SJSA1 (cell line): Measurements from ENCODE around the gene EEA1. TPM values are rescaled to one million over a fixed set of nuclear protein-coding genes. Genes with fewer than 3 reads are reported as not detected.

Experiments
- DNase-seq, 2 experiments: peaks; one replicate each; pipeline ENCODE4 v3.0.0-alpha.2; 2015 to 2020; ENCODE audit warnings: low spot score in 2 of 2, low read depth in 1 of 2
- H3K27ac ChIP-seq: fragments of 250-450 bp; sonication (Bioruptor Pico); 2 replicates; pipeline ENCODE4 v1.5.1; 2020; ENCODE audit warnings: mild to moderate bottlenecking, moderate library complexity
- H3K27me3 ChIP-seq: fragments of 250-450 bp; sonication (Bioruptor Pico); replicated peaks from 2 replicates; pipeline ENCODE4 v1.5.1; 2020; ENCODE audit warnings: mild to moderate bottlenecking, moderate library complexity
- H3K36me3 ChIP-seq: fragments of 250-450 bp; sonication (Bioruptor Pico); 2 replicates; pipeline ENCODE4 v1.5.1; 2020; ENCODE audit warnings: mild to moderate bottlenecking
- H3K4me1 ChIP-seq: fragments of 250-450 bp; sonication (Bioruptor Pico); replicated peaks from 2 replicates; pipeline ENCODE4 v1.6.1; 2021; ENCODE audit warnings: mild to moderate bottlenecking
- H3K4me3 ChIP-seq: fragments of 250-450 bp; sonication (Bioruptor Pico); 2 replicates; pipeline ENCODE4 v1.5.1; 2020; ENCODE audit warnings: mild to moderate bottlenecking
- H3K9me3 ChIP-seq: fragments of 250-450 bp; sonication (Bioruptor Pico); replicated peaks from 2 replicates; pipeline ENCODE4 v1.5.1; 2020; ENCODE audit warnings: mild to moderate bottlenecking
- total RNA-seq: library from RNA; depleted of rRNA; stranded (reverse); fragments of >200 nt; shearing (Covaris generic); gene quantifications from 2 replicates; pipeline ENCODE4 v1.2.3, GENCODE V29; 2014

The EEA1 gene
- total RNA-seq, 1 experiment from 2014 or later: 19.0 TPM

GRCh38 chr12:92950011-92950410 is 20.9 kb upstream of the EEA1 start:
- no peaks in the 10 kb centered on the region for H3K4me1 ChIP-seq
- no peaks in the 10 kb centered on the region for H3K27me3 ChIP-seq
- H3K27ac ChIP-seq: no peak overlapping the region
- no peak for DNase-seq
- H3K36me3 ChIP-seq: no peaks in the 10 kb centered on the region
- H3K4me3 ChIP-seq: no peak overlapping the region
- H3K9me3 ChIP-seq: no peaks in the 10 kb centered on the region; the same call in 1 of the 2 replicates

DNA sequence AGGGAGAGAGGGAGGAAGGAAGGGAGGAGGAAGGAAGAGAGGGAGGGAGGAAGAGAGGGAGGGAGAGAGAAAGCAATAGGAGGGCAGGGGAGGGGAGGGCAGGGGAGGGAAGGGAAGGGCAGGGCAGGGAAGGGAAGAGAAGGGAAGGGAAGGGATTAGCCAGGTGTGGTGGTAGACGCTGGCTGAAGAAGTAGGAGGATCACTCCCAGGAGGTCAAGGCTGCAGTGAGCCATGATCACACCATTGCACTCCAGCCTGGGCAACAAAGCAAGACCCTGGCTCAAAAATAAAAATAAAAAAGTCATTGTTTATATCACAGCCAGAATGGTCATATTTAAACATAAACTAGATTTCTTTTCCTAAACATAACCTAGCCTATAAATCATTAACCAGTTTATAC is 20.4 kb upstream of the EEA1 start:
- H3K9me3 ChIP-seq: no peaks in the 10 kb centered on the region; the same call in 1 of the 2 replicates
- no peaks in the 10 kb centered on the region for H3K27me3 ChIP-seq
- no peaks in the 10 kb centered on the region for H3K4me1 ChIP-seq
- no peak overlapping the region for H3K4me3 ChIP-seq
- no peak overlapping the region for H3K27ac ChIP-seq
- no peak for DNase-seq
- H3K36me3 ChIP-seq: no peaks in the 10 kb centered on the region

GRCh38 chr12:92947589-92948215 is 18.6 kb upstream of the EEA1 start:
- Histone ChIP-seq H3K36me3 (no peaks in the 10 kb centered on the region), H3K27me3 (no peaks in the 10 kb centered on the region), H3K4me3 (no peak overlapping the region), H3K4me1 (peaks cover 12% of the 10 kb centered on the region), H3K9me3 (no peaks in the 10 kb centered on the region), H3K27ac (no peak overlapping the region)
- no peak for DNase-seq

GRCh38 chr12:92945659-92946220 is 16.6 kb upstream of the EEA1 start:
- H3K4me1 ChIP-seq: peaks cover 19% of the 10 kb centered on the region
- DNase-seq: no peak

DNA sequence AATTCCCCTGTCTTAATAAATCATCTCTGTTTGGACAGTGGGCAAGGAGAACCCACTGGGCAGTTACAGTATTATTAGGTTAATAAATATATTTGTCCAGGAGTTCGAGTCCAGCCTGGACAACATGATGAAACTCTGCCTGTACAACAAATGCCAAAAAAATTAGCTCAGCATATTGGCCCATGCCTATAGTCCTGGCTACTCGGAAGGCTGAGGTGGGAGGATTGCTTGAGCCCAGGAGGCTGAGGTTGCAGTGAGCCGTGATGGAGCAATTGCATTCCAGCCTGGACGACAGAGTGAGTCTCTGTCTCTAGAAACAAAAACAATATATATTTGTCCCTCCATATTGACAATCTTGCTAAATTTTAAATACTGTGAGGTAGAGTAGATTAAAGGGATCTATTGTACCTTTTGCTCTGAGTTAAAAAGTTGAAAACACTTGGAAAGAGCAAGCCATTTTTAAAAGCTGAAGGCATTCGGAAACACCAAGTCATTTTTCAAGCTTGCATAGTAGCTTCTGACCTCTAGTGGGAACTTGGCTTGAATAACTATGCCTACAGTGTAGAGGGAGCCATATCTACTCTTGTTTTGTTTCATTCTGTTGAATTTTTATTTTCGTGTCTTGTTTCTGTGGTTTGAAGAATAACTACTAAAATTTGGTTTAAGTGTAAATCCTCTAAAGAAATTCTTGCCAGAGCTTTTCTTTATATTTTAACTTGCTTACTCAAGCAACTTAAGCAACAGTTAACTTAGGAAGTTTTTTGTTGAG is 14.6 kb upstream of the EEA1 start:
- H3K36me3 ChIP-seq: no peaks in the 10 kb centered on the region
- H3K4me1 ChIP-seq: peaks cover 19% of the 10 kb centered on the region
- H3K4me3 ChIP-seq: no peak overlapping the region
- H3K27ac ChIP-seq: no peak overlapping the region
- DNase-seq: no peak
- H3K27me3 ChIP-seq: no peaks in the 10 kb centered on the region
- no peaks in the 10 kb centered on the region for H3K9me3 ChIP-seq

More at GRCh38 chr12:92945659-92946220, 16.6 kb upstream of the EEA1 start:
- Histone ChIP-seq H3K9me3 (no peaks in the 10 kb centered on the region), H3K27ac (no peak overlapping the region), H3K36me3 (no peaks in the 10 kb centered on the region), H3K4me3 (no peak overlapping the region), H3K27me3 (no peaks in the 10 kb centered on the region)

DNA sequence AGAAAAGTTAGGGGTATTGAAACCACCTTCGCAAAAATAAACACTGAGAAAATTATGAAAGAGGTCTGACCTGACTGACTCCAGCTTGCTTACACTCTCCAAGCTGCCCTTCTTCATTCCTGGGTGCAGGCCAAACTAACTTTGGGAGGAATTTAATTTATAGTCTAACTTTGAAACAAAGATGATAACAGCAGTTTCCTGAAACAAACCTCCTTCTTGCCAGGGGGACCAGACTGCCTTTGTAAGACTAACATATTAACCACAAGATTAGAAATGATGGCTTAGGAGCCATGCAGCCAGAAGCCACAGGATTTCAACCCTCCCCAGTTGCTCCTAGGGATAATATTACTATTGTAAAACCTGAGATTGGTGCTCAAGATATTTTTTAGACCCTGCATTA is 13.8 kb upstream of the EEA1 start:
- H3K4me1 ChIP-seq: peaks cover 19% of the 10 kb centered on the region
- no peaks in the 10 kb centered on the region for H3K27me3 ChIP-seq
- peak; percentile 45 to 47 for DNase-seq
- no peaks in the 10 kb centered on the region for H3K9me3 ChIP-seq
- H3K36me3 ChIP-seq: no peaks in the 10 kb centered on the region
- no peak overlapping the region for H3K4me3 ChIP-seq
- H3K27ac ChIP-seq: no peak overlapping the region

- Histone ChIP-seq H3K9me3 (no peaks in the 10 kb centered on the region), H3K4me1 (peaks cover 19% of the 10 kb centered on the region), H3K27me3 (no peaks in the 10 kb centered on the region)
Observed at GRCh38 chr12:92939116-92939515, 10.0 kb upstream of the EEA1 start.

DNA sequence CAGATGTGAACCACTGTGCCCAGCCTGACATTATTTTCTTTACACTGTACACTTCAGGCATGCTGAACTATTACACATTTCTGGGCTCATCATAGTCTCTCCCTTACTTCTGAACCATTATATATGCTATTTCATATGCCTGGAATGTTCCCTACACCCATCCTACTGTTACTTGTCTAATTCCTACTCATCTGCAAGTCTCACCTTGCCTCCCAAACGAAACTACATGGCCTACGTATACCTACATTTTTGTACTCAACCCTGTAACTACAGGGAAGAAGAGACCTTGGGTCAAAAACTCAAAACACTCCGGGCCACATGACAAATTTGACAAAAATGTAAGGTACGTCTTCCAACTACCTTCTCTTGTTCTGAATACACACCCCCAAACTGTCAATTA is 9.5 kb upstream of the EEA1 start:
- Histone ChIP-seq H3K36me3 (no peaks in the 10 kb centered on the region), H3K27ac (no peak overlapping the region), H3K4me3 (no peak overlapping the region), H3K27me3 (no peaks in the 10 kb centered on the region), H3K9me3 (no peaks in the 10 kb centered on the region), H3K4me1 (peaks cover 17% of the 10 kb centered on the region)
- no peak for DNase-seq

More at GRCh38 chr12:92939116-92939515, 10.0 kb upstream of the EEA1 start:
- Histone ChIP-seq H3K36me3 (no peaks in the 10 kb centered on the region), H3K27ac (no peak overlapping the region), H3K4me3 (no peak overlapping the region)
- DNase-seq: no peak

DNA sequence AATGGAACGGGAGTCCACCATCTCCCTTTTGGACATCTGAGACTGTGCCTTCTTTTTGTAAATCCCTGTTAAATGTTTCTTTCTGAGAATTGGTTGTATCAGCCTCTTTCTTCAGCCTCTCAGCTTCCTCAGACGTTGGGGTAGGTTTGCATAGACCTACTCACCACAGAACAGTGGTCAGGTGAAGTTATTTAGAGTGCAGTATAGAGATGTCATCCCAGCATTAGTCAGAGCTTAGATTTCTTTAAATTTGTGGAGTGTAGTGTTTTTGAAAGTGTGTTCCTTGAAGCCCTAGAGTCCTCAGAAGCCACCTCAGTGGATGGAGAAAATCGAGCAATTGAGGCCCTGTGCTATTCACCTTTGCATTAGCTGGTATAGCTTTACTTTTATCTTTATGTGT is 8.9 kb upstream of the EEA1 start:
- H3K9me3 ChIP-seq: no peaks in the 10 kb centered on the region
- DNase-seq: no peak
- peaks cover 10% of the 10 kb centered on the region for H3K4me1 ChIP-seq
- H3K4me3 ChIP-seq: no peak overlapping the region
- no peaks in the 10 kb centered on the region for H3K36me3 ChIP-seq
- no peaks in the 10 kb centered on the region for H3K27me3 ChIP-seq
- H3K27ac ChIP-seq: no peak overlapping the region

GRCh38 chr12:92933606-92934005 is 4.5 kb upstream of the EEA1 start:
- peaks cover 12% of the 10 kb centered on the region for H3K4me1 ChIP-seq
- no peaks in the 10 kb centered on the region for H3K9me3 ChIP-seq
- no peaks in the 10 kb centered on the region for H3K36me3 ChIP-seq
- no peak overlapping the region for H3K4me3 ChIP-seq
- DNase-seq: no peak
- H3K27ac ChIP-seq: no peak overlapping the region
- no peaks in the 10 kb centered on the region for H3K27me3 ChIP-seq

DNA sequence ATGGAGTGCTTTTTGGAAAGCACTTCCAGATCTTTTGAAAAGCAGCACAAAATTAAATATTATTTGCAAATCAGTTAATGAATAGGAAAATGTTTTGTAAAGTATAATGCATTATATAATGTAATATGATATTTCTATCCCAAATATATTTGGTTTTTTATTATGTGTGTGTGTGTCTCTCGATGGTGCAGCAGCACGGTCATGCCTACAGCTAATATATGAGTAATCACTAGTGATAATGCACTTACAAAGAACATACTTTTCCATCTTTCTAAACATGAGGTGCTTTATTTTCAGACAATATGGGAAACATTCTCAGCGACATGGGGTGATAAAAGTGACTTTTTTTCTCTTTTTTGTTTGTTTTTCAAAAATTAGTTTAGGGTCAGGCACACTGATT is 1.3 kb upstream of the EEA1 start:
- H3K27ac ChIP-seq: no peak overlapping the region
- no peak for DNase-seq
- H3K9me3 ChIP-seq: no peaks in the 10 kb centered on the region
- H3K36me3 ChIP-seq: no peaks in the 10 kb centered on the region
- H3K4me1 ChIP-seq: peaks cover 25% of the 10 kb centered on the region
- H3K4me3 ChIP-seq: no peak overlapping the region
- H3K27me3 ChIP-seq: no peaks in the 10 kb centered on the region

DNA sequence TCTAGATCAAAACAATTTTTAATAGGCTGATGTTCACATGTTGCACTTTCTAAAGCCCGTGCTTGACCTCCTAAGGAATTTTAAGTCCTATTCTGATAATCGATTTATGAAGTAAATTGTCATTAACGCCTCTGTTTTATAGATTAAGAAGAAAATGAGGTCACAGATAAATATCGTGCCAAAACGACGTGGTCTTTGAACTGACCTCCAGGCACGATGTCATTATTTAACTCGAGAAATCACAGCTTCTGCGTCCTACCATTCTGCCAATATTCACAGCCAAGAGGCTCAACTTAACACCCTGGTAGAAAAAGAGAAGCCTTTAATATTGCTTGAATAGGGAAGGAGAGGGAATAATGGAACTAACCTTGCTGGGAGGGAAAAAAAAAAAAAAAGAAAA is 888 bp upstream of the EEA1 start:
- Histone ChIP-seq H3K27ac (peak overlapping the region; percentile 89), H3K9me3 (no peaks in the 10 kb centered on the region), H3K27me3 (no peaks in the 10 kb centered on the region), H3K36me3 (no peaks in the 10 kb centered on the region), H3K4me1 (peaks cover 25% of the 10 kb centered on the region), H3K4me3 (peak overlapping the region; percentile 56)
- no peak for DNase-seq

GRCh38 chr12:92928421-92928961 is 604 bp downstream of the EEA1 start:
- Histone ChIP-seq H3K36me3 (no peaks in the 10 kb centered on the region), H3K4me1 (peaks cover 25% of the 10 kb centered on the region), H3K27ac (peak overlapping the region; percentile 97), H3K9me3 (no peaks in the 10 kb centered on the region), H3K27me3 (no peaks in the 10 kb centered on the region), H3K4me3 (peak overlapping the region; percentile 56)
- peak; percentile 43 to 44 for DNase-seq
